ENCODE data around the gene TUBD1. TPM values are rescaled to one million over a fixed set of nuclear protein-coding genes. Genes with fewer than 3 reads are reported as not detected.
A peak's percentile ranks its signal among the peaks of the same experiment; 100 is the strongest.
"Not testable (repeated sequence)": the region's sequence is repeated elsewhere in the genome, so short reads cannot be mapped to it uniquely, and the experiment has no call there.

Gene TUBD1
- total RNA-seq, 1 donor from 2014 or later = 11.0 TPM

DNA sequence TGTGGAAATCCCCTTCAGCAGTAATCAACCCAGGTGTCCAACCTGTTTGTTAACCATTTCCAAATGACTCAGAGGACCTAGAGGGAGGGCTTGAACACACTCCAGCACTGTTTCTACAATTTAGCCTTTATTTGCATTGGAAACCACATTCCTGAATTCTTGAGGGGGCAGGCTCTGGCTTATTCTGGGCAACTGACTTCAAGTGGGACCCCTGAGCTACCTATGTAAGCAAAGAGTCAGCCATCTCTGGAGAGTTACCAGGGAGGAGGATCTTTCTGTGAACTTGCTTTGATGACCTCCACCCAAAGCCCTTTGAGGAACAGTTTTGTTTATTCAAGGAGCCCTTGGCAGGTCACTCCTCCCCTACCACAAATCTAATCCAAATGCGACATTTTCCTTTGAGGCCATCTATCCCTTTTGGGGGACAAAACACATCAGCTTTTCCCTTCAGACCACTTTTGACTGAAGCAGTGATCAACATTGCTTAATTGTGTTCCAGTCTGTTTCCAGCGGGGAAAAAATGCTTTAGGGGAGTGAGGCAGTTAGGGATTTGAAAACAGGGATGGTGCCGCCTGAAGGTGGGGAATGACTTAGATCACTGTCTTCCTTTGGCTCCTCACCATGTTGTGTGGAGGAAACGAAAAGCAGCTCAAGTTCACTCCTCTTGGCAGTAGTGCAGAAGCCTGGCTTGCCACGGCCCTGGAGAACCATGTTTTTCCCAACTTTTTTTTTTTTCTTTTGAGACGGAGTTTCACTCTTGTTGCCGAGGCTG is 46.2 kb downstream of the TUBD1 start:
- FAIRE-seq = no peak
- no peak for DNase-seq (ENCODE audit: low spot score in 2 of 2)

DNA sequence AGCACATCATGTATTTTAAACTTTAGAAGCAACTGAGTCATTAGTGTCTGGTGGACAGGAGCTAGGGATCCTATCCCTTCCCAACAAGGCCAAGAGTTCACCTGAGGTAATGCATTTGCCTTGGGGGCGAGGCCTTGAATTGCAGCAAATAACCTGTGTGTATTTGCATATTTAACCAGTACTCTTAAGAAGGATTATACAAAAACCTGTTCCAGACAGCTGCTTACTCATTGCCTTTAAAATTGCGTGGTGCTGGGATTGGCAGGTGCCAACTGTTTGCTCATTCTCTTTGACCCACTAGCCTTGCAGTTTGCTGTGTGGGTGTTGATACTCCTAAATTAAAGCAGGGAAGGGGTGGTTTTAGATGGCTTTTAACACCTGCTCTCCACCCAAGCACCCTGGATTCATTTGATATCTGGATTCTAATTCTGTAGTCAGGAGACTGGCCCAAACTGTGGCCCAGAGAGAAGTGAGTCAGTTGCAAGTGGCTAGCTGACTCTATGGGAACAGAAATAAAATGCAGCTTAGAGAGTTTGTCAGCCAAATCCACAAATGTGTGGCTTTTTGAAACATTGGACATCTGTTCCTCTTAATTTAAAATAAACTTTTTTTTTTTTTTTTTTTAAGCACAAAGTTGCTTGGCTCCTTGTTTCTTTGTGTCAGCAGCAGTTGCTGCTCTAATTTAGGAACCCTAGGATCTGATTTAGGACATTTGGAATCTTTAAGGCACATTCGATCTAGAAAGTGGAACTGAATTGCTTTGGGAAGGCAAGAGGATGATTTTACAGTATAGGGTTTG is 46.9 kb downstream of the TUBD1 start:
- FAIRE-seq (no peak), DNase-seq (ENCODE audit: low spot score in 2 of 2) (no peak)

DNA sequence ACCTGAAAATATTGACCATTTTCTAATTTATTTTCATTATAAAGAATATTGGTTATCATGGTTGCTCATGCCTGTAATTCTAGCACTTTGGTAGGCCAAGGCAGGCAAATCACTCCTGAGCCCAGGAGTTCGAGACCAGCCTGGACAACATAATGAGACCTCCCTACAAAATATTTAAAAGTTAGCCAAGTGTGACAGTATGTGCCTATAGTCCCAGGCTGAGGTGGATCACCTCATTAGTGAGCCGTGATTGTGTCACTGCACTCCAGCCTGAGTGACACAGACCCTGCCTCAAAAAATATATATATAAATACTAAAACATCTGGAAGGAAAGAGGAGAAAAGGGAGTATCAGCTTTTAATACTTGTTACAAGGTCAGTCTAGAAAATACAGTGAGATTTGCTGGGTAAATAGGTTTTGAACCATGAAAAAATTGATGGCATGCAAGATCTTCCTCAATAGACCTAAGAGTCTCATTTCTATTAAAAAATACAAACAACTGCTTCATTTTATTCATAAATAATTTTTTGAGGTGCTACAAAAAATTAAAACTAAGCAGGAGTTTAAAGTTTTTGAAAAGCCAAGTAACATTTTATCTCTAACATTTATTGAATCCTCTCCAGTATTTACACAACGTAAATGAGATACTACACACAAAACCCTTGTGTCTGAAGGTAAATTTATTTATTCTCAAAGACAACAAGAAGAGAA is 47.7 kb downstream of the TUBD1 start:
- DNase-seq (ENCODE audit: low spot score in 2 of 2) (no peak), FAIRE-seq (no peak)

DNA sequence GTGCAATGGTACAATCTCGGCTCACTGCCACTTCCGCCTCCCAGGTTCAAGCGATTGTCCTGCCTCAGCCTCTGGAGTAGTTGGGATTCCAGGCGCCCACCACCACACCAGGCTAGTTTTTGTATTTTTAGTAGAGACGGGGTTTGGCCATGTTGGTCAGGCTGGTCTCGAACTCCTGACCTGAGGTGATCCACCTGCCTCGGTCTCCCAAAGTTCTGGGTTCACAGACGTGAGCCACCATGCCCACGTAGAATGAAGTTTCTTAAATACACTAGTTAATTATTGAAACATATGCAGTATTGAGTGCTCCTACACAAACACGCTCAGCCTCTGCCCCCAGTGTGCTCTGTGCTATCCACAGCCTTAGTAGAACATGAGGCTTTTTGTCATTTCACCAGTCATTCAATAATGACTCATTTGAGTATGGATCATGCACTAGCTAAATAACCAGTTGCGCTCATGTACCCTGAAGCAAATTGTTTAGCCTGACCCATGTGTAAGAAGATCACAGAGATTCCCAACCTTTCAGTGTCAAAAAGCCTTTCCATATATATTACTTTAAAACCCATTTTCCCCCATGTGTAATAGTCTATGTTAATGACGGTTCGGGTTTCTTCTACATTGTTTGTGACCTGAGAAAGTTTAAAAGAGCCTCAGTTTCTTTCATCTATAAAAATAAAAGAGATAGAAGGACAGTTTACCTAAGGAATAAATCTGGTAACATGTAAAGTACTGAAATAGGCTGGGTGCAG is 49.7 kb downstream of the TUBD1 start:
- DNase-seq (ENCODE audit: low spot score in 2 of 2) (no peak), FAIRE-seq (no peak)

DNA sequence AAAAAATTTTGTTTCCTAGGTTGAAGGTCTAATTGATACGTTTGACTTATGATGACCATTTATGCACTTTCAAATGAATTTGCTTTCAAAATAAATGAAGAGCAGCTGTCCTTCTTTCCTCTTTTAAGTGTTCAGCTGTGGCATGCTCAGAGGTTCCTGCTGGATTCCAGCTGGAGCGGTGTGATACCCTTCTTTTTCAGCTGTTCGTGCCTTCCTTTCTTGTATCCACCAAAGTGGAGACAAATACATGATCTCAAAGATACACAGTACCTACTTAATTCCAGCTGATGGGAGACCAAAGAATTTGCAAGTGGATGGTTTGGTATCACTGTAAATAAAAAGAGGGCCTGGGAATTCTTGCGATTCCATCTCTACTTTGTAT is 50.9 kb downstream of the TUBD1 start:
- not testable (repeated sequence) for FAIRE-seq; DNase-seq (ENCODE audit: low spot score in 2 of 2)

DNA sequence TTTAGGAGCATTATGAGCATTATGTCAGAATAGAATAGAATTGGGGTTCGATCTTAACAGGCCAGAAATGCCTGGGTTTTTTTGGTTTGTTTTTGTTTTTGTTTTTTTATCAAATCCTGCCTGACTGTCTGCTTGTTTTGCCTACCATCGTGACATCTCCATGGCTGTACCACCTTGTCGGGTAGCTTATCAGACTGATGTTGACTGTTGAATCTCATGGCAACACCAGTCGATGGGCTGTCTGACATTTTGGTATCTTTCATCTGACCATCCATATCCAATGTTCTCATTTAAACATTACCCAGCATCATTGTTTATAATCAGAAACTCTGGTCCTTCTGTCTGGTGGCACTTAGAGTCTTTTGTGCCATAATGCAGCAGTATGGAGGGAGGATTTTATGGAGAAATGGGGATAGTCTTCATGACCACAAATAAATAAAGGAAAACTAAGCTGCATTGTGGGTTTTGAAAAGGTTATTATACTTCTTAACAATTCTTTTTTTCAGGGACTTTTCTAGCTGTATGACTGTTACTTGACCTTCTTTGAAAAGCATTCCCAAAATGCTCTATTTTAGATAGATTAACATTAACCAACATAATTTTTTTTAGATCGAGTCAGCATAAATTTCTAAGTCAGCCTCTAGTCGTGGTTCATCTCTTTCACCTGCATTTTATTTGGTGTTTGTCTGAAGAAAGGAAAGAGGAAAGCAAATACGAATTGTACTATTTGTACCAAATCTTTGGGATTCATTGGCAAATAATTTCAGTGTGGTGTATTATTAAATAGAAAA is 51.5 kb downstream of the TUBD1 start:
- not testable (repeated sequence) for FAIRE-seq; DNase-seq (ENCODE audit: low spot score in 2 of 2)

DNA sequence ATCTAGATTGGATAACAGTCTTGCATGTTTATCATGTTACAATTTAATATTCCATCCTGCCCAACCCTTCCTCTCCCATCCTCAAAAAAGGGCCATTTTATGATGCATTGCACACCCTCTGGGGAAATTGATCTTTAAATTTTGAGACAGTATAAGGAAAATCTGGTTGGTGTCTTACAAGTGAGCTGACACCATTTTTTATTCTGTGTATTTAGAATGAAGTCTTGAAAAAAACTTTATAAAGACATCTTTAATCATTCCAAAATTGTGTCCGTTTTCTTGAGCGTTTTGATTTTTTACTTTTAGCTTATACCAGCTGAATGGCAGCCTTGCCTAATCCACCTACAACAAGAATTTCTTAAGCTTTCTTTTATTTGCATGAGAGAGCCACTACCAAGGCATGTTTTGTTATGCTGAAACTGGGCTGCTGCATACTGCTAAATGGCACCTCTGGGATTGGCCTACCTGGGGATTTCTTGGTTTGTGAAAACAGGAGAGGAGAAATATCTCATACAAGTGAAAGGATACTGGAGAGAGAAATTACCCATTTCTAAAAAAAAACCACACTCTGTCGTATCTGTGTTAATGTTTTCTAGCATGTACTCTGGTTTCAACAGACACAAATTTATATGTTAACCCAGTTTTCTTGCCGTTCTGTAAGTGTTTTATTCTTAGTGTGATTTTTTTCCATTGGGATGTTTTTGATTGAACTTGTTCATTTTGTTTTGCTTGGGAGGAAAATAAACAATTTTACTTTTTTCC is 52.2 kb downstream of the TUBD1 start:
- no peak for DNase-seq (ENCODE audit: low spot score in 2 of 2)
- no peak for FAIRE-seq

DNA sequence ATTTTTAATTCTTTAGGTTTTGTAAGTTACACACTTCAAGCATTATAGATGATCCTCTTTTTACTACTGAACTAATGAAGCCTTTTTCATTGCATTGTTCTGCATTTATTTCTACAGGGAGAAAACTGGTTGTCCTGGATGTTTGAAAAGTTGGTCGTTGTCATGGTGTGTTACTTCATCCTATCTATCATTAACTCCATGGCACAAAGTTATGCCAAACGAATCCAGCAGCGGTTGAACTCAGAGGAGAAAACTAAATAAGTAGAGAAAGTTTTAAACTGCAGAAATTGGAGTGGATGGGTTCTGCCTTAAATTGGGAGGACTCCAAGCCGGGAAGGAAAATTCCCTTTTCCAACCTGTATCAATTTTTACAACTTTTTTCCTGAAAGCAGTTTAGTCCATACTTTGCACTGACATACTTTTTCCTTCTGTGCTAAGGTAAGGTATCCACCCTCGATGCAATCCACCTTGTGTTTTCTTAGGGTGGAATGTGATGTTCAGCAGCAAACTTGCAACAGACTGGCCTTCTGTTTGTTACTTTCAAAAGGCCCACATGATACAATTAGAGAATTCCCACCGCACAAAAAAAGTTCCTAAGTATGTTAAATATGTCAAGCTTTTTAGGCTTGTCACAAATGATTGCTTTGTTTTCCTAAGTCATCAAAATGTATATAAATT is 53.0 kb downstream of the TUBD1 start:
- DNase-seq (ENCODE audit: low spot score in 2 of 2) = no peak
- no peak for FAIRE-seq

DNA sequence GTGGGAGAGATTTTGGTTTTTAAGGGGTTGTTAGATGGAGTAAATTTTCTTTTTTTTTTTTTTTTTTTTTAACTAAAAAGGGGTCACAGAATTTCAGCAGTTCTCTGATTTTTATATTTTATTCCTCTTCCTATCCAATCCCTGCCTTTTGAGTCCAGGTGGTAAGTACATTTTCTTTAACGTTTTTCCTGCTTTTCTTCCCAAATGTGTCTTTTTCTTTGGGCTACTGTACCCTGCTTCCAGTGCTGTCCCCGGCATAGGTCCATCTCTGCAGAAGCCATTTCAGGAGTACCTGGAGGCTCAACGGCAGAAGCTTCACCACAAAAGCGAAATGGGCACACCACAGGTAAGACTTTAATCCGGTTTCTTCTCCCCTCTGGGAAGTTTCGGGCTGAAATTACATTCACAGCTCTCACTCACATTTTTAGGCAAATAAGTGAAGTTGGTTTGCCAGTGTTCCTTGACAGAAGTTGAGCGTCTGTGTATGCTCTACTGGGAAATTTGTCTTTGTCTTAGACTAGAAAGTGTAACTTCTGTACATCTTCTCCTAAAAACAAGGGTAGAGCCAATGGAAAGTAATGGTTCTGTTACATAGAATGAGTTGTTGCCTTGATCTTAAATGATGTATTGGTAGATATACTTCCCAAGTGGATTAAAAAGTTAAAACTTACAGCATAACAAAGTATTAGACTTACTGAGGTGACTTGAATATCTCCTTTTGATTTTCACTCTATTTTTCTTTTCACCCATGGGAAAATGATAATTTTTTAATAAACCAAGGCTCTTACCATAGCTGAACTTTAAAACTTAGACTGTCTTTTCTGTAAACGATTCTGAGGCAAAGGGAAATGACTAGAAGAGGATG is 54.5 kb downstream of the TUBD1 start:
- FAIRE-seq (no peak), DNase-seq (ENCODE audit: low spot score in 2 of 2) (no peak)

DNA sequence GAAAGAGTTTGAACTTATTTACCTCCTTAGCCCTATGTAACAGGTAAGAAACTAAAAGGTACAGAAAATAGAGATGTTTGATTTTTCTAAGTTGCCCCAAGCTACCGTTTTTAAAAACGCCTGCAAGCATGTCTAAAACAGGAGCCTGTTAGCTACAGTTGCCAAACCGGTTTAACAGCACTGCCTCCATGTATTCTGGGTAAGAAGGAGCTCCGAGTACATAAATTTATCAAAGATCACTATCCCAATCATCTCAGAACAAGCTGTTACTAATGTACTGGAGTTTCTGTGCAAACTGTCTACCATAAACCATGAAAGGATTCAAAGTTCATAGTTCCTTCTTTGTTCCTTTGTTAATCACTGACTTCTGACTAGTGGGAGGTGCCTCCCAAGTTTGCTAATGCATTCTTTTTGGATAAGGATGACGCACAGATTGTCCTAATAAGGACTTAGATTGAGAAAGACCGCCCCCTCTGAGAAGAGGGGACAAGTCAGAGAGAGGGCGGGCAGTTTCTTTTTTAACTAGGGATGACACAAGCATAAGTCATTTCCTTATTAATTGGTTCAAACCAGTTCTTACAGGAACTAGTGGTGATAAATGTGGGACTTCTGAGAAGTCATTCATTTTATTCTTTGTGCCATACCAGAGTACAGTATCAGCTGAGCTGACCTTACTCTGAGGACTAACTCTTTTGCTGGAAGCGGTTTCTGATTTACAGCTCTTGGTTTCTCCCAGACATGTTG is 55.3 kb downstream of the TUBD1 start:
- no peak for FAIRE-seq
- peak in 1 of 2 donors; percentile 14 for DNase-seq (ENCODE audit: low spot score in 2 of 2)

DNA sequence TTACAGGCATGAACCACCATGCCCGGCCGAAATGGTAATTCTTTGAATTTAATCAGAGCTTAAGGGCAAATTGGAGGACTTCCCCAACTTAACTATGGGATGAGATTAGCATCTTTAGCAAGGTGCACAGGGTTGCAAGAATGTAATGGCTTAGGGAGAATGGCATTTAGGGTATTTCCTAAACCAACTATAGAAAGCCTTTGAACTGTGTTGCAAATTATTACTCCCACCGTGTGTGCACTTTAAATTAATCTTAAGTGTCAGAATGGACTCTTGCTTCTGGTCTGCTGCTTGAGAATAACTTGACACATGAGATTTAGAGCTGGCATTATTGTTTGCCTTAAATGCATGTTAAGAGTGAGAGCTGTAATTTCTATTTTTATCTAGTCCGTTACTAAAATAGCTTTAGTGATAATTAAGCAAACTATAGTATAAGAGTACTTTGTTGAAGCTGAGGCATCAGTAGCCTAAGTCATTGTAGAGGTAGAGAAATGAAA is 59.8 kb downstream of the TUBD1 start:
- FAIRE-seq (no peak), DNase-seq (ENCODE audit: low spot score in 2 of 2) (no peak)

DNA sequence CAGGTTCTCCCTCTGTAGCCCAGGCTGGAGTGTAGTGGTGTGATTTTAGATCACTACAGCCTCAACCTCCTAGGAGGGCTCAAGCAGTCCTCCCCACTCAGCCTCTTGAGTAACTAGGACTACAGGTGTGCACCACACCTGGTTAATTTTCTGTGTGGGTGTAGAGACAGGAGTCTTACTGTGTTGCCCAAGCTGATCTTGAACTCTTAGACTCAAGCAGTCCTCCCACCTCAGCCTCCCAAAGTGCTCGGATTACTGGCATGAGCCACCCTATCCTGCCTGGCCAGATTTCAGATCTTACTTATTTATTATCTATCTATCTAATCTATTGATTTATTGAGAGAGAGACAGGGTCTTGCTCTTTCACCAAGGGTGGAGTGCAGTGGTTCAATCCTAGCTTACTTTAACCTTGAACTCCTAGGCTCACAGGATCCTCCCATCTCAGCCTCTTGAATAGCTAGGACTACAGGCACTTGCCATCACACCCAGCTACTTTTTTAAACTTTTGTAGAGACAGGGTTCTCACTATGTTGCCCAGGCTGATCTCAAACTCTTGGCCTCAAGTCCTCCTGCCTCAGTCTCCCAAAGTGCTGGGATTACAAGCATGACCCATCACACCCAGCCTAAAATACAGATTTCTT is 61.8 kb downstream of the TUBD1 start:
- no peak for DNase-seq (ENCODE audit: low spot score in 2 of 2)
- FAIRE-seq = no peak

DNA sequence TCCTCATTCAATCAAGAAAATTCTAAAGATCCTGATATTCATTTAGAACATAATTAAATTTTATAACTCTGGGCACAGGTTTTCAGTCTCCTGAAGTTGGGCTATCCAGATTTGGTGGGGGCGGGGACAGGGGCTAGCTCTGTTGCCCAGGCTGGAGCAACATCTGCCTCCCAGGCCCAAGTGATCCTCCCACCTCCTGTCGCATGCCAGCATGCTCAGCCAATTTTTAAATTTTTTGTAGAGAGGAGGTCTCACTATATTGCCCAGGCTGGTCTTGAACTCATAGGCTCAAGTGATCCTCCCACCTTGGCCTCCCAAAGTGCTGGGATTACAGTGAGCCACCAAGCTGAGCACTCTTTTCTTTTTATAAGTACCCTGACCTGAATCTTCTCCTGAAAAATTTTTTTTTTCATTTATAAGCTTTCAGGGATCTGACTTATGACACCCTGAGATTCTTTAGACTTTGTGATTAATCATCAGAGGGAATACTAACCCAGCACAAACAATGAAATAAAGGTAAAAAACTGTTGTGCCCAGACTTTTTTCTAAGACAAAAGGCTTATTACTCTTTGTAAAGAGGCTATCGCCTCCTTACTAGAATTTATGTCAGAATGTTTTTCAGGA is 62.6 kb downstream of the TUBD1 start:
- DNase-seq (ENCODE audit: low spot score in 2 of 2) = no peak
- no peak for FAIRE-seq

DNA sequence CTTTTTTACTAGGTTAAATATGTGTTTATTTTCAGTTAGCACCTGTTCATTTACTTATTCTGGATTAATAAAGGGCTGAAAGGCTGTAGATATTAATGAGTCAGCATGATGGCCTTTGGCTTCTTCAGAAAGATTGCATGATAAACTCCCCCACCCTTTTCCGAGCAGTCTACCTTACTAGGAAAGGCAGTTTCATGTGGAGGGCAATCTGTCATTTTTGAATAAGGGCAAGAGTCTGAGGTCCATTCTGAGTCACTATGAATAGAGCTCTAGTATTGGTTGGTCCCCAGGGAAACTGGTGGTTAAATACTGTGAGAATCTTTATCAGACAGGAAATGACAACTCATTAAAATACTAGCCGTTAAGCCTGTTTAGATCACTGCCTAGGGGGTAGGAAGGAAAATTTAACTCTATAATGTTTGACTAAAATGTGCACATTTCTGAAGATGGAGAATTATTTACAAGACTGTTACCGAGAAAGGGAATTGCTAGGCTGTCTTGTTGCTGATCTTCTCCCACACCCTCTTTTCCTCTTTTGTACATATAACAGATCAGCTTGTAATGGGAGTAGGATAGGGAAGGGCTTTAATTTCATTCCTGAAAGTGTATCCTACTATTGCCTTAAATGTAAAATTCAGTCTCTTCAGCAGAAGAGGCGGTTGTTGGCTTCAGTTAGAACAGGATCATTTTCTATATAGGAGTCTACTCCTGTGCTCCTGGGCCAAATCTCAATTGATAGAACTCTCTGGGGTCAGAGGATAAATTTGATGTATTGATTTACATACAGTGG is 63.3 kb downstream of the TUBD1 start:
- no peak for FAIRE-seq
- DNase-seq (ENCODE audit: low spot score in 2 of 2) = no peak

DNA sequence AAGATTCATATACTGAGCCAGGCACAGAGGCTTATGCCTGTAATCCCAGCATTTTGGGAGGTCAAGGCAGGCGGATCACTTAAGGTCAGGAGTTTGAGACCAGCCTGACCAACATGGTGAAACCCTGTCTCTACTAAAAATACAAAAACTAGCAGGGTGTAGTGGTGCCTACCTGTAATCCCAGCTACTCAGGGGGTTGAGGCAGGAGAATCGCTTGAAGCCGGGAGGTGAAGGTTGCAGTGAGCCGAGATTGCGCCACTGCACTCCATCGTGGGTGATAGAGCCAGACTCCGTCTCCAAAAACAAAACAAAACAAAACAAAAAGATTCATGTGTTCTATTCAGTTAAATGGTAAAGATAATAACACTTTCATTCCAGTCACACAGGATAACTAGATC is 63.9 kb downstream of the TUBD1 start:
- DNase-seq (ENCODE audit: low spot score in 2 of 2); FAIRE-seq: not testable (repeated sequence)

All from frontal cortex (tissue), 4 donors.